ENCODE measurements around the gene AKT1. TPM values are rescaled to one million over a fixed set of nuclear protein-coding genes. Genes with fewer than 3 reads are reported as not detected.
A peak's percentile ranks its signal among the peaks of the same experiment; 100 is the strongest.

AKT1 gene
- total and polyA plus RNA-seq, 2 of the 13 experiments (the other 11 are each of a cell fraction or from before 2014, with no cell fraction given), result 96.2 to 116 TPM

- TF ChIP-seq ZNF281 (CRISPR knock-in tag; IDR thresholded peaks at IDR 0.05; ENCODE audit: borderline replicate concordance) (no peak; the same call in 1 of the 2 replicates), ZNF143 (CRISPR knock-in tag; IDR thresholded peaks at IDR 0.05) (0 out of 2 replicates have a peak, but pooled peaks have one; percentile 16), RARA (CRISPR knock-in tag; IDR thresholded peaks at IDR 0.05) (0 out of 2 replicates have a peak, but pooled peaks have one; percentile 13), ARID2 (CRISPR knock-in tag; IDR thresholded peaks at IDR 0.05; ENCODE audit: borderline replicate concordance) (peak; percentile 65; the same call in 1 of the 2 replicates), ARID3A (IDR thresholded peaks at IDR 0.05; ENCODE audit: low read depth, low read length) (no peak), TFDP1 (CRISPR knock-in tag; IDR thresholded peaks at IDR 0.05; ENCODE audit: borderline replicate concordance) (peak; percentile 77; the same call in 1 of the 2 replicates), ZNF276 (CRISPR knock-in tag; IDR thresholded peaks at IDR 0.05; ENCODE audit: low read depth) (no peak), HDAC1 (CRISPR knock-in tag; IDR thresholded peaks at IDR 0.05) (peak; percentile 31; the same call in 1 of the 2 replicates), JDP2 (CRISPR knock-in tag; IDR thresholded peaks at IDR 0.05; ENCODE audit: borderline replicate concordance) (no peak), PBX2 (CRISPR knock-in tag; IDR thresholded peaks at IDR 0.05) (no peak), MED1 (CRISPR knock-in tag; IDR thresholded peaks at IDR 0.05) (peak; percentile 38), ZNF460 (CRISPR knock-in tag; IDR thresholded peaks at IDR 0.05; ENCODE audit: borderline replicate concordance) (no peak), ZNF782 (CRISPR knock-in tag; IDR thresholded peaks at IDR 0.05; ENCODE audit: borderline replicate concordance) (peak; percentile 64; the same call in 1 of the 2 replicates), ZEB1 (IDR thresholded peaks at IDR 0.05; ENCODE audit: insufficient replicate concordance, low read depth) (no peak), ZBED4 (CRISPR knock-in tag; IDR thresholded peaks at IDR 0.05; ENCODE audit: borderline replicate concordance) (no peak)
Measured at GRCh38 chr14:104820669-104821228, 25.2 kb upstream of the AKT1 start (continued).
